H1 (cell line): ENCODE measurements around the gene PAQR7. TPM values are rescaled to one million over a fixed set of nuclear protein-coding genes. Genes with fewer than 3 reads are reported as not detected.
A peak's percentile ranks its signal among the peaks of the same experiment; 100 is the strongest.

Experiments
- CTCF ChIA-PET: fragments of 300-600 bp; sonication (Branson Sonifier 250); formaldehyde crosslinking; loops from one replicate; lab custom pipeline; 2021; ENCODE audit not compliant: partially characterized antibody; lab: Charles Lee
- POLR2A ChIA-PET: fragments of 300-600 bp; sonication (Branson Sonifier 250); formaldehyde crosslinking; loops from one replicate; lab custom pipeline; 2021; ENCODE audit warnings: inconsistent platforms; ENCODE audit not compliant: partially characterized antibody; lab: Charles Lee
- DNase-seq, 2 experiments: peaks; one replicate each; pipeline versions ENCODE4 v3.0.0 to v3.0.0-alpha.2; 2010 to 2022; ENCODE audit warnings: low spot score in 2 of 2, low read depth in 1 of 2, mixed read lengths in 1 of 2
- FAIRE-seq: peaks from 2 replicates; lab custom pipeline; 2011; peaks lifted over from hg19 to GRCh38; lab: Jason Lieb, UNC
- H2AFZ ChIP-seq: 2 replicates; pipeline ENCODE4 v1.8.1; 2012; ENCODE audit warnings: low read length, inconsistent platforms
- H2AK5ac ChIP-seq: 2 replicates; pipeline ENCODE4 v1.6.1; 2013; ENCODE audit warnings: low read depth, low read length
- H2BK120ac ChIP-seq: replicated peaks from 2 replicates; pipeline ENCODE3; 2013; ENCODE audit warnings: low read depth, low read length, inconsistent platforms
- H2BK12ac ChIP-seq: 2 replicates; pipeline ENCODE4 v1.6.1; 2013; ENCODE audit warnings: low read depth, low read length
- H2BK15ac ChIP-seq: 2 replicates; pipeline ENCODE4 v1.6.1; 2013; ENCODE audit warnings: low read length
- H2BK20ac ChIP-seq: 2 replicates; pipeline ENCODE4 v1.6.1; 2013; ENCODE audit warnings: low read length
- H2BK5ac ChIP-seq: 2 replicates; pipeline ENCODE4 v1.6.1; 2013; ENCODE audit warnings: low read depth, low read length
- H3K14ac ChIP-seq: 2 replicates; pipeline ENCODE4 v1.6.1; 2013; ENCODE audit warnings: inconsistent platforms; ENCODE audit not compliant: insufficient read length
- H3K18ac ChIP-seq: 2 replicates; pipeline ENCODE4 v1.6.1; 2013; ENCODE audit warnings: low read length; ENCODE audit errors: extremely low read depth
- H3K23ac ChIP-seq: 2 replicates; pipeline ENCODE4 v1.6.1; 2013; ENCODE audit warnings: inconsistent platforms; ENCODE audit not compliant: insufficient read length
- H3K23me2 ChIP-seq: 2 replicates; pipeline ENCODE4 v1.6.1; 2013; ENCODE audit warnings: low read depth, low read length
- H3K27ac ChIP-seq: 2 replicates; pipeline ENCODE4 v1.6.1; 2011; ENCODE audit warnings: low read depth, low read length, inconsistent platforms
- H3K27me3 ChIP-seq, 4 experiments: replicated peaks in 1 of 4; 1 replicate in 1 of 4; 2 replicates in 3 of 4; pipeline versions ENCODE4 v1.6.1 to v1.8.1; 2011 to 2013; ENCODE audit warnings: low read length in 3 of 4, mild to moderate bottlenecking in 3 of 4, inconsistent platforms in 2 of 4, mixed read lengths in 2 of 4, moderate library complexity in 1 of 4; ENCODE audit not compliant: control insufficient read depth in 3 of 4, insufficient read depth in 3 of 4; ENCODE audit errors: extremely low read depth in 1 of 4
- H3K36me3 ChIP-seq, 4 experiments: 2 replicates each; pipeline versions ENCODE4 v1.6.1 to v1.8.1; 2011 to 2013; ENCODE audit warnings: mild to moderate bottlenecking in 4 of 4, low read length in 3 of 4, moderate library complexity in 2 of 4, control low read depth in 1 of 4, inconsistent platforms in 1 of 4; ENCODE audit not compliant: insufficient read depth in 4 of 4, control insufficient read depth in 2 of 4
- H3K4ac ChIP-seq: replicated peaks from 2 replicates; pipeline ENCODE3; 2013; ENCODE audit warnings: low read length, low read depth, mixed read lengths, inconsistent platforms; ENCODE audit not compliant: insufficient read length
- H3K4me1 ChIP-seq, 4 experiments: replicated peaks in 1 of 4; 1 replicate in 1 of 4; 2 replicates in 3 of 4; pipeline versions ENCODE4 v1.6.1 to v1.8.1; 2011 to 2013; ENCODE audit warnings: low read length in 3 of 4, inconsistent platforms in 2 of 4, mixed read lengths in 1 of 4; ENCODE audit not compliant: insufficient read depth in 4 of 4, control insufficient read depth in 3 of 4
- H3K4me2 ChIP-seq, 2 experiments: 2 replicates each; pipeline versions ENCODE4 v1.6.1 to v1.8.1; 2011 to 2013; ENCODE audit warnings: low read depth in 2 of 2, low read length in 2 of 2, control low read depth in 1 of 2, inconsistent platforms in 1 of 2, mild to moderate bottlenecking in 1 of 2; ENCODE audit not compliant: insufficient read depth in 1 of 2
- H3K4me3 ChIP-seq, 4 experiments: fragments of 200-600, 300-600 bp in 1 of 4; sonication (generic), shearing (Covaris generic), sonication (Bioruptor Twin) in 1 of 4; 2 replicates each; pipeline versions ENCODE4 v1.5.1 to v1.8.1; 2011 to 2016; ENCODE audit warnings: low read length in 4 of 4, low read depth in 3 of 4, control low read depth in 2 of 4, inconsistent platforms in 2 of 4, mild to moderate bottlenecking in 2 of 4, mixed read lengths in 1 of 4, moderate library complexity in 1 of 4; ENCODE audit not compliant: insufficient read depth in 2 of 4; ENCODE audit errors: extremely low read depth in 1 of 4
- H3K56ac ChIP-seq: replicated peaks from 2 replicates; pipeline ENCODE3; 2013; ENCODE audit warnings: low read depth, mild to moderate bottlenecking, mixed read lengths, low read length, inconsistent platforms; ENCODE audit not compliant: insufficient read length
- H3K79me1 ChIP-seq: 2 replicates; pipeline ENCODE4 v1.6.1; 2013; ENCODE audit warnings: low read depth, low read length, control low read depth
- H3K79me2 ChIP-seq, 2 experiments: 2 replicates each; pipeline versions ENCODE4 v1.6.1 to v1.8.1; 2012 to 2013; ENCODE audit warnings: low read length in 2 of 2, mild to moderate bottlenecking in 2 of 2, inconsistent platforms in 1 of 2; ENCODE audit not compliant: insufficient read depth in 2 of 2, control insufficient read depth in 1 of 2
- H3K9ac ChIP-seq, 4 experiments: replicated peaks in 1 of 4; 1 replicate in 1 of 4; 2 replicates in 3 of 4; pipeline versions ENCODE4 v1.6.1 to v1.8.1; 2011 to 2013; ENCODE audit warnings: low read depth in 3 of 4, low read length in 3 of 4, control low read depth in 2 of 4, mild to moderate bottlenecking in 2 of 4, moderate library complexity in 2 of 4, inconsistent platforms in 1 of 4; ENCODE audit errors: extremely low read depth in 1 of 4
- H3K9me3 ChIP-seq, 2 experiments: 2 replicates each; pipeline versions ENCODE4 v1.6.1 to v1.8.1; 2012 to 2013; ENCODE audit warnings: mild to moderate bottlenecking in 2 of 2, moderate library complexity in 2 of 2, control low read depth in 1 of 2, inconsistent platforms in 1 of 2, low read depth in 1 of 2, low read length in 1 of 2, mixed read lengths in 1 of 2; ENCODE audit not compliant: insufficient read depth in 2 of 2
- H4K20me1 ChIP-seq, 2 experiments: replicated peaks in 1 of 2; 2 replicates each; pipeline versions ENCODE3 to v1.8.1; 2011 to 2013; ENCODE audit warnings: inconsistent platforms in 2 of 2, low read length in 2 of 2, mild to moderate bottlenecking in 1 of 2; ENCODE audit not compliant: insufficient read depth in 2 of 2, control insufficient read depth in 1 of 2
- H4K5ac ChIP-seq: 2 replicates; pipeline ENCODE4 v1.6.1; 2013; ENCODE audit warnings: low read length, low read depth, mixed read lengths, inconsistent platforms; ENCODE audit not compliant: insufficient read length
- H4K8ac ChIP-seq: 2 replicates; pipeline ENCODE4 v1.8.0; 2013; ENCODE audit warnings: mild to moderate bottlenecking, moderate library complexity, low read length, inconsistent platforms; ENCODE audit not compliant: insufficient read depth; ENCODE audit errors: extremely low read depth
- H4K91ac ChIP-seq: replicated peaks from 2 replicates; pipeline ENCODE3; 2013; ENCODE audit warnings: low read length, mixed read lengths, inconsistent platforms; ENCODE audit not compliant: insufficient read length
- KDM4A ChIP-seq: IDR thresholded peaks from one replicate; pipeline ENCODE4 v1.7.1; 2012; ENCODE audit warnings: low read depth, mild to moderate bottlenecking, moderate library complexity, low read length, inconsistent platforms; ENCODE audit not compliant: severe bottlenecking
- KDM5A ChIP-seq: fragments of 200-600 bp; IDR thresholded peaks from 2 replicates; pipeline ENCODE4 v1.7.1; 2012; ENCODE audit warnings: mild to moderate bottlenecking, low read length, inconsistent platforms, mixed read lengths
- POLR2AphosphoS5 ChIP-seq: IDR thresholded peaks from 2 replicates; pipeline ENCODE4 v1.6.1; 2011; ENCODE audit warnings: low read depth, low read length
- SRF ChIP-seq: IDR thresholded peaks from 2 replicates; pipeline ENCODE4 v1.6.1; 2011; ENCODE audit warnings: mild to moderate bottlenecking, low read depth, low read length, moderate library complexity
- TAF1 ChIP-seq: IDR thresholded peaks from 2 replicates; pipeline ENCODE4 v1.6.1; 2011; ENCODE audit warnings: mild to moderate bottlenecking, low read depth, low read length
- TAF7 ChIP-seq: optimal IDR thresholded peaks from 2 replicates; pipeline ENCODE3; 2011; ENCODE audit warnings: low read depth, mild to moderate bottlenecking, inconsistent platforms, low read length, moderate library complexity, borderline replicate concordance
- WGBS, 2 experiments: shearing (Covaris generic) in 1 of 2; methylation state at CpG; one replicate each; pipeline versions ENCODE4 v1.1.6 to v1.1.7; 2013 to 2015; ENCODE audit warnings: low lambda C conversion rate in 2 of 2, mixed read lengths in 2 of 2, inconsistent platforms in 1 of 2, low coverage in 1 of 2, missing lambda C conversion rate in 1 of 2; ENCODE audit not compliant: insufficient replicate concordance in 2 of 2, insufficient coverage in 1 of 2, insufficient read length in 1 of 2; ENCODE audit errors: extremely low coverage in 1 of 2, missing lambda C conversion rate in 1 of 2; 5-methylcytosine and 5-hydroxymethylcytosine counted together
- polyA plus RNA-seq, 7 experiments: library from polyadenylated mRNA; depleted of rRNA in 3 of 7; stranded (reverse) in 5 of 7; unstranded in 2 of 7; fragments of >200 nt in 5 of 7; fragments of 200-250 nt in 2 of 7; gene quantifications; 1 replicate in 5 of 7; 2 replicates in 1 of 7; 4 replicates in 1 of 7; pipeline versions ENCODE4 v1.2.1 to v1.2.3, GENCODE V29; 2011 to 2013; ENCODE audit warnings: missing spikeins in 2 of 7, mixed read lengths in 2 of 7
- total RNA-seq: library from RNA; stranded (reverse); fragmentation: NEBNext Ultra II Directional; extraction: Animal tissue kit (Norgen Biotek cat#: 25700); gene quantifications from 2 replicates; pipeline ENCODE4 v1.2.1, GENCODE V29; 2021
- TF ChIP-seq, protein P1 (sequence below): IDR thresholded peaks from 2 replicates; pipeline ENCODE4 v1.6.1; 2012; ENCODE audit warnings: inconsistent platforms
- TF ChIP-seq, protein P2 (sequence below), 3 experiments: IDR thresholded peaks; 1 replicate in 2 of 3; 2 replicates in 1 of 3; pipeline versions ENCODE4 v1.5.1 to v1.6.1; 2011; ENCODE audit warnings: low read length in 3 of 3, mild to moderate bottlenecking in 3 of 3, inconsistent platforms in 2 of 3, low read depth in 1 of 3, moderate library complexity in 1 of 3; ENCODE audit not compliant: insufficient read depth in 1 of 3; ENCODE audit errors: control extremely low read depth in 1 of 3

Gene PAQR7
- total and polyA plus RNA-seq, 2 of the 8 experiments (the other 6 are each of a cell fraction or from before 2014, with no cell fraction given): 7.3 to 7.4 TPM

DNA sequence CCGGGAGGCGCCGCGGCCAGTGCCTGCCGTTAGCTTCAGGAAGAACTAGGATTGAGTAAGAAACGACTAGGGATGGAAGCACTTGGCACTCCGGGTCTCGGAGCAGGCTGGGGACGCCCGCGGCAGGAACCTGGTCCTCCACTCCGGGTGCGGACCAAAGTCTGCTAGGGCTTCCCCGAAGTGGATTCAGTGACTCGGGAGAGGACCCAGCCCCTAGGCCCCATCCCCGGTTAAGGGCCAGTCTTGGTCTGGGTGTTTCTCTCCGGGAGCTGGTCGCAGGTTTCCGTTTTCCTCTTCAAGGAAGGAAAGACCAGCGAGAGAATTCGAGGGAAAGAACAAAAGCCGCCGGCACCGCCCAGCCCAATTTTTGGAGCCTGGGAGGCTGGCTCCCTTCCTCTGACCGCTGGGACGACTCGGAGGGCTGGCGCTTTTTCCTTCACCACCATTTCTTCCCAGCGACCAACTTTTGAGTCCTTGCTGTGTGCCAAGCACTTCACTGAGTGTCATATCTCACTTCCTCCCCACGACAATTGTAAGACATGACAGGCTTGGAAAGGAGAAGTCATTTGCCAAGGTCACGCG lies 47.6 kb upstream of the PAQR7 start:
- no peak overlapping the region for H2BK15ac ChIP-seq
- H3K9ac ChIP-seq: peak overlapping the region in 3 of 4 experiments; percentile 47 to 67 (median 52); a peak in 6 of 7 replicates
- H4K91ac ChIP-seq: peak overlapping the region; percentile 88
- peak overlapping the region; percentile 76; the same call in 1 of the 2 replicates for H3K18ac ChIP-seq
- peak overlapping the region; percentile 84 for H2BK120ac ChIP-seq
- peak overlapping the region; percentile 11; the same call in 1 of the 2 replicates for H2BK12ac ChIP-seq
- H3K14ac ChIP-seq: no peak overlapping the region
- no peak overlapping the region for H3K27ac ChIP-seq
- WGBS, 2 experiments: 1% methylated on average over 32 of the region's 32 CpGs; no CpG with 5 or more reads in 1 of the 2 experiments
- H2BK20ac ChIP-seq: peak overlapping the region; percentile 48; the same call in 1 of the 2 replicates
- H2AK5ac ChIP-seq: no peak overlapping the region
- no peaks in the 10 kb centered on the region for H3K79me2 ChIP-seq
- DNase-seq (peak in 1 of 2 experiments; percentile 80), FAIRE-seq (no peak)
- peaks cover 6 to 22% (median 14%) of the 10 kb centered on the region in 4 experiments for H3K4me1 ChIP-seq
- H3K23ac ChIP-seq: no peak overlapping the region
- H3K9me3 ChIP-seq: no peaks in the 10 kb centered on the region
- no peaks in the 10 kb centered on the region for H4K20me1 ChIP-seq
- H2BK5ac ChIP-seq: peak overlapping the region; percentile 16; the same call in 1 of the 2 replicates
- H3K79me1 ChIP-seq: no peaks in the 10 kb centered on the region
- H3K4me2 ChIP-seq: peak overlapping the region; percentile 92 to 99
- peak overlapping the region; percentile 71 for H4K5ac ChIP-seq
- peak overlapping the region; percentile 82; the same call in 1 of the 2 replicates for H2AFZ ChIP-seq
- H3K56ac ChIP-seq: peak overlapping the region; percentile 32
- peak overlapping the region; percentile 89 for H4K8ac ChIP-seq
- H3K27me3 ChIP-seq: peaks cover 0 to 6% (median 2%) of the 10 kb centered on the region in 4 experiments; a peak in 4 of 7 replicates
- peak overlapping the region; percentile 94 for H3K4ac ChIP-seq
- peaks cover 15% of the 10 kb centered on the region for H3K23me2 ChIP-seq
- H3K36me3 ChIP-seq: no peaks in the 10 kb centered on the region
- ChIA-PET POLR2A (interaction anchor here (0.9 to 3.7 kb wide), 13 partner anchors 9 to 75 kb away, joined by 3 to 33 read pairs (median 5); partner anchors contain the start of genes PAFAH2, PAQR7 and STMN1), CTCF (interaction anchor here (0.9 to 2.5 kb wide), 6 partner anchors 10 to 77 kb away, joined by 3 to 12 read pairs (median 4); partner anchors contain the start of gene PAFAH2)
- H3K4me3 ChIP-seq: peak overlapping the region; percentile 46 to 69 (median 58)
- 0 out of 2 replicates have a peak, but pooled peaks have one; percentile 40 for TF ChIP-seq TAF1
- TF ChIP-seq KDM4A: peak; percentile 36
- no peak for TF ChIP-seq SRF
- TF ChIP-seq POLR2AphosphoS5: peak; percentile 22; the same call in 1 of the 2 replicates
- TF ChIP-seq, protein P1, sequence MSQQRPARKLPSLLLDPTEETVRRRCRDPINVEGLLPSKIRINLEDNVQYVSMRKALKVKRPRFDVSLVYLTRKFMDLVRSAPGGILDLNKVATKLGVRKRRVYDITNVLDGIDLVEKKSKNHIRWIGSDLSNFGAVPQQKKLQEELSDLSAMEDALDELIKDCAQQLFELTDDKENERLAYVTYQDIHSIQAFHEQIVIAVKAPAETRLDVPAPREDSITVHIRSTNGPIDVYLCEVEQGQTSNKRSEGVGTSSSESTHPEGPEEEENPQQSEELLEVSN: no peak; the same call in 1 of the 2 replicates
- TF ChIP-seq KDM5A: no peak
- TF ChIP-seq, protein P2, sequence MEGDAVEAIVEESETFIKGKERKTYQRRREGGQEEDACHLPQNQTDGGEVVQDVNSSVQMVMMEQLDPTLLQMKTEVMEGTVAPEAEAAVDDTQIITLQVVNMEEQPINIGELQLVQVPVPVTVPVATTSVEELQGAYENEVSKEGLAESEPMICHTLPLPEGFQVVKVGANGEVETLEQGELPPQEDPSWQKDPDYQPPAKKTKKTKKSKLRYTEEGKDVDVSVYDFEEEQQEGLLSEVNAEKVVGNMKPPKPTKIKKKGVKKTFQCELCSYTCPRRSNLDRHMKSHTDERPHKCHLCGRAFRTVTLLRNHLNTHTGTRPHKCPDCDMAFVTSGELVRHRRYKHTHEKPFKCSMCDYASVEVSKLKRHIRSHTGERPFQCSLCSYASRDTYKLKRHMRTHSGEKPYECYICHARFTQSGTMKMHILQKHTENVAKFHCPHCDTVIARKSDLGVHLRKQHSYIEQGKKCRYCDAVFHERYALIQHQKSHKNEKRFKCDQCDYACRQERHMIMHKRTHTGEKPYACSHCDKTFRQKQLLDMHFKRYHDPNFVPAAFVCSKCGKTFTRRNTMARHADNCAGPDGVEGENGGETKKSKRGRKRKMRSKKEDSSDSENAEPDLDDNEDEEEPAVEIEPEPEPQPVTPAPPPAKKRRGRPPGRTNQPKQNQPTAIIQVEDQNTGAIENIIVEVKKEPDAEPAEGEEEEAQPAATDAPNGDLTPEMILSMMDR (IDR thresholded peaks at IDR 0.05; ENCODE audit: control extremely low read depth in 1 of 3, insufficient read depth in 1 of 3, low read depth in 1 of 3, low read length in 3 of 3): no peak
- no peak for TF ChIP-seq TAF7
